Measurements from ENCODE around the gene ADI1.

- TF ChIP-seq SUZ12 (IDR thresholded peaks at IDR 0.05), result no peak
- TF ChIP-seq FOXA1 (IDR thresholded peaks at IDR 0.05), result no peak
- TF ChIP-seq ZNF384 (IDR thresholded peaks at IDR 0.05), result no peak
- TF ChIP-seq CTBP1 (IDR thresholded peaks at IDR 0.05; ENCODE audit: borderline replicate concordance), result no peak
- TF ChIP-seq FOXK2 (IDR thresholded peaks at IDR 0.05), result no peak
- TF ChIP-seq NFRKB (IDR thresholded peaks at IDR 0.05), result no peak
Measured at GRCh38 chr2:3479430-3480320, 39.7 kb downstream of the ADI1 start.
